Measurements from ENCODE around the gene SLC40A1. TPM values are rescaled to one million over a fixed set of nuclear protein-coding genes. Genes with fewer than 3 reads are reported as not detected.

The SLC40A1 gene
- total RNA-seq, 1 donor from 2014 or later: 11.8 TPM

DNA sequence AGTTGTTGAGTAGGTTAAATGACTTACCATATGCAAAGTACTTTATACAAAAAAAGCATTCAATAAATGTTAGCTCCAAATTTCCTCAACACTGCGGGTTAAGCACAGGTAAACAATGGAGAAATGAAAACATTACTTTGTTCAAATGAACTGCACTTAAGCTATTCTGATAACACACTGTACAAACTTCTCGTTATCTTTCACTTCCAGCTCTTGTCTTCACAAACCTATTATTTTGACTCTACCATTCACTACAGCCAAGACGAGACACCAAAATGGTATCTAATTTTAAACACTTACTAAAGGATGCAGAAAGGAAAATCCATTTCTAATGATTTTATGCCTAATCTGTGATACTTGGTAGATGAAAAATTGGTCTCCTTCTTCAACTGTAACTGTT is 43.8 kb downstream of the SLC40A1 start:
- ATAC-seq: no peak

DNA sequence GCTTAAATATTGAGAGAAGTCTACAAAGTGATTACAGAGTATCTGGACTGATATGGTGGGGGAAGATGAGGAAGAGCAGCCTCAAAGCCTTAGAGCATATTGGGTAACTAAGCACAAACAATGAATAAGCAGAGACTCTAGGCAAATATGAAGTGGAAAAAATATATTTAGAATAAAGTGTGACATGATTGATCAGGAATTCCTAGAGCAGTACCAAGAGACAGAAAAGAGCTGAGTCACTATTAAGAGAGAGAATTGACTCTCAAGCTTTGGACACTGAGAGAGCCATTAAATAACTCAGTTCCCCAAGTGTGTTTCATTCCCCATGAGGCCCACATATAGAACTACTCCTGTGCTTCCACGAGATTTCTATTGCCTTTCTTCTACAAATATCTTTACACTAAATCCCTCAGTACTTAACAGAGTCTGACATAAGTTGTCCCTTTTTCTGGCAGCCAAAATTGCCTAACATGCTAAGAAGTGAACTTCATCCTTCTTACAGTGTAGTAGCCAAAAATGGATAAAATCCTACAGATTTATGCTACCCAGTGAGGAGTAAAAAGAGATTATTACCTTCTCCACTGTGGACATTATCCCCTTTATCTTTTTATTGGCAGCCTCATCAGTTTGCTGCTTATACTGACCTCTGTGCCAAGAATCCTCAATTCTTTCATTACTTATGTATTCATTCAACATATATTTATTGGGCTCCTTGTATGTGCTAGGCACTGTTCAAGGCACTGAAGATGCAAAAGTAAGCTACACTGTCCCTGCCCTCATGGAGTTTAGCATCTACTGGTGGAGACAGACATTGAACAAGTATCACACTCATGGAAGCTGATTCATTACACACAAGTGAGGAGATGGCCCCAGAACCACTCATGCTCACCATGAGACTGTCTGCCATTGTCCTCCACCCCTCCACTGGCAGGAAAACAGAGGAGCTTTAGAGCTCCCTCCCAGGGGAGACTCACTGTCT is 45.4 kb downstream of the SLC40A1 start:
- ATAC-seq: no peak

DNA sequence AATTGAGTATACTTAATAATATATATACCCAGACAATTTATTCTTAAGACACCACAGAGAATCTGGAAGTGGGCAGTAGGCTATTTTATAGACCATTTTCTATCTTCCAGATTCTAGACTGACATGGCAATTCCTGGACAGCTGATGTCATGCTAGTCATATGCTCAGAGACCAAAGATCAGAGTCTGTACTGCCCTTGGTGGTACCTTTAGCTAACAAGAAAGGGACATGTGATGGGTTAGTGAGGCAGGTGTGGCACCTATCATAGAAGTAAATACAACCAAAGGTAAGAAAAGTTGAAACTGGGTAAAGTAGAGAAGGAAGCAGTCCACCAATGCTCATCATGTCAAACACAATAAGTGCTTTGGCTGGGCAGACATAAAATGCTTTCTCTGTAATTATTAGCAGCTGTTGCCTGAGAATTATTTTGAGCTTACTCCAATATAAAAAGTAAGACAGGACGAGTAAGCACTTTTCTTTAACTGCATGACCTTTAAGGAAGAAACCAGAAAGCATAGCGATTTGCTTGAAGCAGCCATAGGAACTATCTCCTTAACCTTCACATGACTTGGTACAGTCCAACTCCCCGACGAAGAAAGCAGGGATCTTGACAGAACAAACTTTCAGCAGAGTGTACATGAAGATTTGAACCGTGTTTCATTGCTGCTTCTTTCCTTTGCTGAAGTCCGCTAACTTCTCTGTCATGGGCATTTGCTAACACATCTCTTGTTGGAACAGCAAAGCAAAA is 47.1 kb downstream of the SLC40A1 start:
- ATAC-seq: no peak

DNA sequence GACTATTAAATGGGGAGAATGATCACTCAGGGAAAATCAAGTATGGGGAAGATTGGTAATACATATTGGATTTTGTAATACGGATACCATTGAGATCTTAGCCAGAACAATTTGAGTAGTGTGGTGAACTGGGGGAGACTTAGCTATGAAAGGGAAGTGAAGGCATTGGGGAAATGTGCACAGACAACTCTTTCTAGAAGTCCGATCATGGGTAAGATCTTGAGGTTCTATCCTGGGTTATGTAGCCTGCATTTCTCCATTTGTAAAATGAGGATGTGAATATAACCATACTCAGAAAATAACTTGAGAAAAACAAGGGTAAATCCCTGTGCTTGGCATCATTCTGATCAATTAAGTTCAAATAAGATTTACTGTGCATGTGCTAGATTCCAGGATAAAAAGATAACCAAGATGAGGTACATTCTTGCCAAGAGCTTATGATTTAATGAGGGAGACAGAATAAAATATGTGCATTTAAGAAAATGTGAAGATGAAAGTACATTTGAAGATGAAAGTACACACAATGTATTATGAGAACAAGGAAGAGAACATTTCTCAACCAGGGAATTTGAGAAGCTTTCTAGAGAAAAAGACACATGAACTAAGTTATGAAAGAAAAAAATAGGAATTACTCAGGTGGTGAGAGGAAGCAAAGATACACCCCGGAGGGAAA is 49.5 kb downstream of the SLC40A1 start:
- ATAC-seq: no peak

DNA sequence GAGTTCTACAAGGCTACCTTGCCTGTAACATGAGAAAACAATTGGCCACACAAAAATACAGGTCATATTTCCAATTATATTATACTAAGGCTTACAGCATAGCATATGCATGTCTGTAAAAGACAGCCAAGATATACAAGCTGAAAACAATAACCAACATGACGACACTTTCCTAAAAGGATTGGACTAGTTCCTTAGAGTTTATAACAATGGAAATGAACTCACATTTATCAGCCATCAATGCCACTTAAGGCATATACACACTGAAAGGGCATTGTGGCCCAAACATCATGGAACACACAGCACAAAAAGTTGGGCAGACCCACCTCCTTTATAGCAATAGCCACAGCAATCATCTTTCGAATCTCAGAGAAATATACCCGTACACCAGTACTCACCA is 52.0 kb downstream of the SLC40A1 start:
- ATAC-seq: no peak

DNA sequence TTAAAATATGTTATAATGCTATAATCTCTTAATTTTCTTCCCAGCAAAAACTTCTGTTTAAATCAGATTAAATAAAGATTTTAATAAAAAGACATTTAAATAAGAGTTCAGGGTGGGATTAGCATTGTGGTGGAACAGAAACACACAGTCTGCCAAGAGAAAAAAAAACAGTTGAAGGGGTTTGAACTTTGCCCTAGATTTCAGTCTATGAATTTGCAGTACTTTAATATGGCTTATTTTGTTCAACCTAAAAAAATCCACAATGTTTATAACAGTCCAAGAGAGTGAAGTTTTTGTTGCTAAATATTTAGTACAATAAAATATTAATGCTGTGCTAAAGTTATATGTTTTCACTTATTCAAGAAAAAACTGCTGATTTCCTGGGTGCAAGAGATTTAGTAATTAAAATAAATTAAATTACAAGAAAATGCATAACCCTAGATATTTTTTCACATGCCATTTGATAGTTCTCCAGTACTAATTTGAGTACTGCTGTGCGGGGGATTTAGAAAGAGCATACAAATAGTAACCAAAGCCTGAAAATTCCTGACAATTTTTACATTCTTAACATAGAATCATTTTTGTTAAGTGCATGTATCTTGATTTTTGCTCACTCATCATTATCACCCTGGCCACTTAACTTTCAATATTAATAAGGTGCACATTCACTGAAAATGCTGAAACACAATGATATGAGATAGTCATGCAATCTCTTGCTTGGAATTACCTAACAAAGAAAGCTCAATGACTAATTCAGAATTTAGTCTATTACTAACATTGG is 52.6 kb downstream of the SLC40A1 start:
- ATAC-seq: no peak

DNA sequence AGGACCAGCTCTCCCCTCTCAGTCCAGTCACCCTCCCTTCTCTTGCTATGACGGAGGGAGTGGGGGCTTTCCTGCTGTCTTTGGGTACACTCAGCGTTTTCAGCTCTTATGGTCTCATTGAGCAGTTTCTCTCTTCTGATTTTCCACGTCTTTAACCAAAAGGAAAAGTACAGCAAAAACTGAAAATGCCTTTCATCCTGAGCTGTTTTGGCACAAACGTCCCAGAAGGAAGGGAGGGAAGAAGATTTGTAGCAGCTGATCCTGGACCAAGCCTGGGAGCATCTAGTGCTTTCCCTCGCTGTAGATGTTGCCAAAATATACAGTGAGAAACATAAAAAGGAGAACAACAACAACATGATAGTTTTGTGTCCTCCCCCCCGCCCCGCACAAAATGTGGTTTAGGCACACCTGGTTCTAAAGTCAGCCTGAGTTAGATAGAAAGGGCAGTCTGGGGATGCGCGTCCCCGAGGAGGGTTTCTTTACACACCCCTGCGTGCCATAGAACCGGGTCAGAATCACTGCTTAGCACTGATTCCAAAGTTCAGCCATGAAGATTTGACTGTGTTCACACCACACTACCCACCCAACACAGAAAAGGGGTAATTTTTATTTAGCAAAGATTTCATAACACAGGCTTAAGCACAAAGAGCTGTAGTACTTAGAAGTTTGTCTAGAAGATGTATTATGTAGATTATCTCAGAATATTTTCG is 53.4 kb downstream of the SLC40A1 start:
- no peak for ATAC-seq

DNA sequence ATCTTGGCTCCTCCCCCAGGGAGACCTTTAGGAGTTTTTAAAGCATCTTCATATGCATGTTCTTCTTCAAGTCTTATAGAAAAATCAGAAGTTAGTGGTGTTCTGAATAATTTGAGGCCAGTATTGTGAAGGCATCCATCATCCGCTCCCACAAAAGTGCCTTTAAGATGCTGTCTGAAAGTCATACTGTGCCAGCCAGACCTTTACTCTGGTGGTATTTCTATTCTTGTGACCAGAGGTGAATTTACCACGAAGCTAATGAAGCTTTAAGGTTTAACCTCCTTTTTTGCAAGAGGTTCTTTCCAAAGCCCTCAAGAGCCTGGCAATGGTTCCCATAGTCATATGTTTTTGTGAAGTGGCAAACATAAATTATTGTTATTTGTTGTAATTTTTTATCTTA is 54.3 kb downstream of the SLC40A1 start:
- ATAC-seq: no peak

DNA sequence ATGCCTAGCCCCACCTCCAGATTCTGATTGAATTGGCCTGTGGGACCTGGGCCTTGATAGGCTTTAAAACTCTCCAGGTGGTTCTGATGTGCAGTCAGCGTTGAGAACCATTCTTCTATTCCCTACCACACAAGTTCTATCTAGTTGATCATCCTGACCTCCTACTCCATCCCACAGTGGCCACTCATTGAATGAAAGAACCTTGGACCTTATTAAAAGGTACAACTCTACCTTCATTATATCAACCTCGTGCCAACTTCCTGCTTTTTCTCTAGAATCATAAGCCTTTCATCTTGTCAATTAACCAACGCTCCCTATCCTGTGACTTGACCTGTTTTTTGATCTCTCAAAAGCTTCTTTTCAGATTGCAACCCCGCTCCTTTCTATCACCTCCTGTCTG is 55.8 kb downstream of the SLC40A1 start:
- no peak for ATAC-seq

DNA sequence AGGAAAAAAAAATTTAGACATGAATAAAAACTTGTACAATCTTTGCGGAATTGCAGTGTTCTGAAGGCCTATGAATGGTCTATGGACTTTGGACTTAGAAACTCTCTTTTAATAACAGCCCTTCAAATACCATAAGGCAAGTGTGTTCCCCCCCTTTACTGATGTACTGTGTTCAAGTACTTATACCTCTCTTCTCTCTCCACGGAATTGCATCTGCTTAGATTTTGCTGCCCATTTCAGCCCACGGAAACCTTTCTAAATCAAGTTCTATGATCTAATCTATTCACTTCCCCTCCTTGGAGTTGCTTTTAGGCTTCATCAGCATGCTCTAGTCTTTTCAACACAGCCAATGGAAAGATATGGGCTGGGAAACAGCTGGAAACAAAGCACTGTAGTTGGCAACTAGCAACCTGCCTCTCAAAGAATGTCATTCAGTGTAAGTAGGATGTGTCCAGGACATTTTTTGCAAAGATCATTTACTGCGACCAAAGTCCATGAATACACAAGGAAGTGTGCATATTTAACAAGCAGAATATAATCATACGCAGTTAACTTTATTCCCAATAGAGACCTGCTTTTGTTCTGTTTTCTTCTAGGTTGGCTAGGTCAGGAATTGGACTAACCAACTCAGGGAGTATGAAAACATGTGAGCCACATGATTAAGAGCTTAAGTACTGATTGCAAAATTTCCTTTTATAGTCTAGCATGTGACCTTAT is 58.0 kb downstream of the SLC40A1 start:
- ATAC-seq: no peak

DNA sequence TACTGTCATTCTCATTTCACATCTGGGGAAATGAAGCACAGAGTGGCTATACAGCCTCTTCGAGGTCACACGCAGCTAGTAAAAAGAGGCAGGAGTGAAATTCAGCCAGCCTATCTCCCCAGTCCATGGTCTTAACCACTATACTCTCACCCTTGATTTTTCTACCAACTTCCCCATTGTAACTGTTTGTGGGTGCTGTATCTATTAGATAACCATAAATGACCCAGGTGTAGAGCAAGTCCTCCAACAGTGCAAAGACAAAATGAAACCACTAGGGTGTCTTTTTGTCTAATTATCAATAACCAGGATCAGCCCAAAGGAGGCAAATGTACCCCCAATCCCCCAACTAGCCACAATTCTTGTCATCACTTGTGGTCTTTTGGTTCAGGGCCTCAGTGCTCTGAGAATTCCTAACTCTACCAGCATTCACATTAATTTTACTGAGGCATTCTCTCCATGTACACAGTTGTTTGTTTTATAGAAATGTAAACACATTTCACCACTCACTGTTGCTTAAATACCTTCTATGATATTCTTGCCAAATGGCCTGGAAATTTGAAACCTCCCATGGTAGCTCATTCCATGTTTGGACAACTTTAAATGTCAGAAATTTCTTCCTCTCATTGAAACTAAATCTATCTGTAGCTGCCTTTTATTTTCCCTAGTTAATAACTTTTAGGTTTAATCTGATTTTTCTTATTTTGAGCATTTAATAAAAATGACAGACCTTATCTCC is 58.7 kb downstream of the SLC40A1 start:
- ATAC-seq: no peak

DNA sequence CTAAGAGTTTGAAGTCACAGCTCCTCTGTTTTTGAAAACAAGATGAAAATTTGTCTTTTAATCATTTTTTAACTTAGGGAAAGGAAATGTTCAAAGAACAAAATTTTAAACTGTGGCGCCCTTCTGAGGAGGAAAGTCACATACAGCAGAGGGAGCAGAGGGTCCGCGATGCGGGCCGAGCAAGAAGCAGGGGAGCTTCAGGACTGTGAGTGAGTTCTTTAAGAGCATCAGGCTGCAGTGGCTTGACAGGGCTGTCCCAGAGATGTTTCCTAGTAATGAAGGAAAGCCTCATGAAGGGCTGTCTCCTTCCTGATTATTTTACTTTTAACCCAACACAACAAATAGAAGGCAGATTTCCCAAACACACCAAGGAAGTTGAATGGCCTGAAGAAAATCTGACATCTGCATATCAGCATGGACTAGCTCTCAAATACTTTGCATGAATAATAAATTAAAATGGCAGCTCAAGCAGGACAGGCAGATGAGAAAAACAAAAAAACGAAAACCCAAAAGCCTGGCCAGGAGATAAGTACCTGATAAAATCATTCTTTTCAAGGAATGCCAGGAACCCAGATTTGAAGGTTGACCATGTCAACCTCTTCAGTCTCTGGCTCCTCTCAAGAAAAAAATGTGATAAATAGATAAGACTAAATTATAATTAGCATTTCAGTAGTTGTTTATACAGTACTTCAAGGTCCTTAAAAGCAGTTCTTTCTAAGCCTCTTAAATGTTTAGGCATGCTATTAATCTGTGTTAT is 60.8 kb downstream of the SLC40A1 start:
- no peak for ATAC-seq

DNA sequence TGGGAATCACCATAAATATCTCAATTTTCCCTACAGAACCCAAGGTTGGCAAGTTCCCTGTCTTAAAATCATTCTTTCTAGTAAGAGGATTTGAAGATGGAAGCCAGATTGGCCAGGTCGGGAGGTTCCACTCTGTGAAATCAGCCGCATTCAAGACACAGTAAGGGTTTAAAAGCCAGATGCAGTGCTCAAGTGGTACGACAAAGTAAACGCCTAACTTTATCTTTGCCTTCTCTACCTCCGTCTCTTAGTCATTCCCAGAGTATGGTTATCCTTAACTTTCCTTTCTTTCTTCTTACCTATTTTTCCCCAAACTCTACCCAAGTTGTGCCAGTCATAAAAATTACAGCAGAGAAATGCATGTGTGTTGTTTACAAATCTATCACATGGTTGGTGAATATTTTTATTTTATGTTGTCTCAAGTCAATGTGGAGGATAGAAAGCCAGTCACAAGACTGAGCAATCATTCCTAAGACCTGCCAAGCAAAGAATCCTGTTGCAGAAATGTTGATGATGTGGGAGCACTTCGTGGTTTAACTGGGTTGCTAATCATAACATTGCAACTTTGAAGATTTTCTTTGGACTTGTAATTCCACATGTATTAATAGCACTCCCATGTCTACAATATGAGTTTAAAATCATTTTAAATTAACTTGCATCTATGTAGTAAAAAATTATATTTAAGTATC is 62.6 kb downstream of the SLC40A1 start:
- no peak for ATAC-seq

DNA sequence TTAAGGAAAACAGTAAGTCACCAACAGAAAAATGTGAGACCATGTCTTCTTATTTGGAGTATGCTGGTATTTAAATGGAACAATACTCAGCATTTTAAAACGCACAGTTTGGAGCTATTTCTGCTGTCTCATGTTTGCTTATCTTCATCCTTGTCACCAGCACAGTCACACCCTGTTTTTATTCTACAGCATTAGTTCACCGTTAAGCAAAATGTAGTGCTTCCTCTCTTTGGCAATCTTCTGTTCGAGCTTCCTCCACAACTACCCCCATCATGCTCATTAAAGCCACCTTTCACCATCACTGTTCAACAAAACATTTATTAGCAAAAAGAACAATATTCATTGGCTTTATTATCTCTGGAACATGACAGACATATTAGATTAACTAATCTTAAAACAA is 64.0 kb downstream of the SLC40A1 start:
- ATAC-seq: no peak

DNA sequence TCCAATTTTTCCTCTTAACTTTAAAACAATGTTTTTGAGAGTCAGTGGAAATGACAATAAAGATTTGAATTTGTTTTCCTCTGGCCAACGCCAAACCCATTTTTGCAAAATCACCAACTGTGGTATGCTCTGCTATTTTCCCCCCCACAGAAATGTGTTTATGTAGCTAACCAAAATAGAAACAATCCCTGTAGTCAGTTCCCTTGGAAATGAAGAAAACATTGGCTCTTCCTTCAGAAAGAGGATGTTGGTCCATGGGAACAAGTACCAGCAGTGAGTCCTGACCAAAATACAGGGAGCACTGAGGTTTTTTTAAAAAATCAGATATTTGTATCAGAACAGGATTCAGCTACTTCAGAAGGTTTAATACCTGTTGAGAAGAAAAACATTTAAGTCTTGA is 65.3 kb downstream of the SLC40A1 start:
- no peak for ATAC-seq

DNA sequence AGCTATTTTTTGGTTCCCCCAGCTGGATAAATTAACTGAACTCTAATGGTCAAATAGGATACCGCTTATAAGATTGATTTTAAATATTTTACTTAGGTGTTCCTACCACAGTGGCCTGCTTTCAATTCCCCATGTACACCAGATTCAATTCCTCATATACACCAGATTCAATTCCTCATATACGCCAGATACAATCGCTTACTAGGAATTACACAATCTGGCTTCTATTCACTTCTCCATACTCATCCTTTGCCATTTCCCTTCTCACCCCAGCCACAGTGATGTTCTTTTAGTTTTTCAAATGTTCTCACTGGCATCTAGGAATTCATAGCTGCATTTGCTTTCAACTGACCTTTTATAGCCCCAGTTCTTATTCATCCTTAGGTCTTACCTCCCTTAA is 66.5 kb downstream of the SLC40A1 start:
- ATAC-seq: no peak

DNA sequence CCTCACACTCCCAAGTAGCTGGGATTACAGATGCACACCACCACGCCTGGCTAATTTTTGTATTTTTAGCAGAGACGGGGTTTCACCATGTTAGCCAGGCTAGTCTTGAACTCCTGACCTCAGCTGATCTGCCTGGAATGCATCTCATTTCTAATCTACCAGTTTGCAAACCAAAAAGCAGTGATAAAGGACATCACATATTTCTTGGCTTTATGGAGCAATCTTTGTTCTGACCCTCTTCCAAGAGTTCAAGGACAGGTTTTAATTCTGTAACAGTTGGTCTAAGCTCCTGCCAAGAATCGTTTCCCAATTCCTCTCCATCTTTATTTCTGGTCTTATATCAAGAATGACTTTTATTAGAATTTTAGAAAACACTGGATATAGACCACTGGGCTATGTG is 67.7 kb downstream of the SLC40A1 start:
- ATAC-seq: no peak

DNA sequence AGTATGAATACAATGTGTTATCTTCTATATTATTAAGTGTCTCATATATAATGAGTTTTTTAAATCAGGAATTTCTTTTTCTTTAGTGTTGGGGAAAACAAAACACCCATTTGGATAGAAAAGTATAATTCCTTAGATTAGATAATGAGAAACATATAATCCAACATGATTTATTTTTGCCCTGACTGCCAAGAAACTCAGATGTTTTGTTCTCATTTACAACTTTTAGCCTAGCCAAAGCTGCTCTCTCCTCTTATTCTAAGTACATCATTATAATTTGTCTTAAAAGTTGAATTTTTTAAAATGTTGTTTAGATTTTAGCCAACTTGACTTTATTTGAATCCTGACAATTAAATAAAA is 68.6 kb downstream of the SLC40A1 start:
- ATAC-seq: no peak

Data from esophagus mucosa (tissue), 1 donor.